ENCODE data around the gene TCOF1.

Gene TCOF1

GRCh38 chr5:150350524-150351344 lies 6.8 kb upstream of the TCOF1 start:
- DNase-seq, result peak; percentile 56

- no peak for DNase-seq
These were observed 5.1 kb upstream of the TCOF1 start for GRCh38 chr5:150352244-150353031.

- DNase-seq, result no peak
These were observed 4.3 kb upstream of the TCOF1 start for GRCh38 chr5:150353032-150353675.

- no peak for DNase-seq
These were observed 1.7 kb upstream of the TCOF1 start for GRCh38 chr5:150355791-150356190.

GRCh38 chr5:150356575-150357294 lies 762 bp upstream of the TCOF1 start:
- no peak for DNase-seq

GRCh38 chr5:150358261-150359095 lies 981 bp downstream of the TCOF1 start:
- DNase-seq, result no peak

GRCh38 chr5:150361301-150361700 lies 3.8 kb downstream of the TCOF1 start:
- DNase-seq, result no peak

- no peak for DNase-seq
These were observed 5.7 kb downstream of the TCOF1 start for GRCh38 chr5:150363185-150363584.

GRCh38 chr5:150364004-150364403 lies 6.5 kb downstream of the TCOF1 start:
- no peak for DNase-seq

GRCh38 chr5:150368526-150368925 lies 11.0 kb downstream of the TCOF1 start:
- DNase-seq, result no peak

- DNase-seq, result no peak
These were observed 15.1 kb downstream of the TCOF1 start for GRCh38 chr5:150372639-150373038.

GRCh38 chr5:150374651-150375050 lies 17.2 kb downstream of the TCOF1 start:
- DNase-seq, result no peak

- no peak for DNase-seq
These were observed 19.6 kb downstream of the TCOF1 start for GRCh38 chr5:150376799-150377771.

- no peak for DNase-seq
These were observed 20.6 kb downstream of the TCOF1 start for GRCh38 chr5:150377964-150378694.

- no peak for DNase-seq
These were observed 27.2 kb downstream of the TCOF1 start for GRCh38 chr5:150384701-150385100.

- DNase-seq, result no peak
These were observed 28.7 kb downstream of the TCOF1 start for GRCh38 chr5:150386024-150386855.

GRCh38 chr5:150389531-150390266 lies 32.2 kb downstream of the TCOF1 start:
- no peak for DNase-seq

All from CD4-positive, alpha-beta T cell treated with Interleukin-6 for 4 hours (primary cell).